ENCODE results near the gene NXPE3.

The NXPE3 gene

GRCh38 chr3:101848754-101849713 is 70.0 kb downstream of the NXPE3 start, which contains the start of gene NFKBIZ:
TSS of gene NFKBIZ (plus strand) at chr3:101849514. CDS start at chr3:101849629, 115 bp downstream.
- ATAC-seq, result peak; percentile 91
- TF ChIP-seq PPARA (CRISPR knock-in tag; IDR thresholded peaks at IDR 0.05; ENCODE audit: borderline replicate concordance) (no peak), CSDC2 (CRISPR knock-in tag; IDR thresholded peaks at IDR 0.05) (0 out of 2 replicates have a peak, but pooled peaks have one; percentile 47), TSHZ2 (CRISPR knock-in tag; IDR thresholded peaks at IDR 0.05) (peak; percentile 32; the same call in 1 of the 2 replicates), TCF4 (CRISPR knock-in tag; IDR thresholded peaks at IDR 0.05; ENCODE audit: borderline replicate concordance) (no peak), CSRNP3 (CRISPR knock-in tag; IDR thresholded peaks at IDR 0.05) (no peak), ISL1 (CRISPR knock-in tag; IDR thresholded peaks at IDR 0.05) (no peak), BACH2 (CRISPR knock-in tag; IDR thresholded peaks at IDR 0.05; ENCODE audit: borderline replicate concordance) (no peak), ARNTL (CRISPR knock-in tag; IDR thresholded peaks at IDR 0.05; ENCODE audit: borderline replicate concordance, low read depth) (no peak), SNAI2 (CRISPR knock-in tag; IDR thresholded peaks at IDR 0.05) (no peak), TOX (CRISPR knock-in tag; IDR thresholded peaks at IDR 0.05; ENCODE audit: borderline replicate concordance) (no peak), ZFP30 (CRISPR knock-in tag; IDR thresholded peaks at IDR 0.05) (no peak), OSR1 (CRISPR knock-in tag; IDR thresholded peaks at IDR 0.05) (no peak), ZNF8 (CRISPR knock-in tag; IDR thresholded peaks at IDR 0.05) (no peak), POU6F1 (CRISPR knock-in tag; IDR thresholded peaks at IDR 0.05; ENCODE audit: borderline replicate concordance, low read depth) (no peak), ZC3H10 (CRISPR knock-in tag; IDR thresholded peaks at IDR 0.05) (peak; percentile 31; the same call in 1 of the 2 replicates)

GRCh38 chr3:101849714-101850245 is 70.8 kb downstream of the NXPE3 start:
- ATAC-seq, result peak; percentile 19

More at GRCh38 chr3:101849714-101850245, 70.8 kb downstream of the NXPE3 start:
- TF ChIP-seq CSDC2 (CRISPR knock-in tag; IDR thresholded peaks at IDR 0.05) (no peak), SNAI2 (CRISPR knock-in tag; IDR thresholded peaks at IDR 0.05) (no peak), PATZ1 (CRISPR knock-in tag; IDR thresholded peaks at IDR 0.05; ENCODE audit: borderline replicate concordance) (peak; percentile 48; the same call in 1 of the 2 replicates), ESRRG (CRISPR knock-in tag; IDR thresholded peaks at IDR 0.05) (no peak), CREB5 (CRISPR knock-in tag; IDR thresholded peaks at IDR 0.05; ENCODE audit: low read depth) (no peak), POU6F1 (CRISPR knock-in tag; IDR thresholded peaks at IDR 0.05; ENCODE audit: borderline replicate concordance, low read depth) (no peak), GLIS3 (CRISPR knock-in tag; IDR thresholded peaks at IDR 0.05) (no peak), ZNF565 (CRISPR knock-in tag; conservative IDR thresholded peaks at IDR 0.05; ENCODE audit: low read depth) (no peak), ARNTL (CRISPR knock-in tag; IDR thresholded peaks at IDR 0.05; ENCODE audit: borderline replicate concordance, low read depth) (no peak), CSRNP3 (CRISPR knock-in tag; IDR thresholded peaks at IDR 0.05) (no peak), TSHZ2 (CRISPR knock-in tag; IDR thresholded peaks at IDR 0.05) (0 out of 2 replicates have a peak, but pooled peaks have one; percentile 6), ZC3H10 (CRISPR knock-in tag; IDR thresholded peaks at IDR 0.05) (no peak)

Measured in SK-N-SH treated with all-trans-retinoic acid at 6 μM for 48 hours (cell line).